ENCODE results near the gene WDR3. TPM values are rescaled to one million over a fixed set of nuclear protein-coding genes. Genes with fewer than 3 reads are reported as not detected.
"Not testable (repeated sequence)": the region's sequence is repeated elsewhere in the genome, so short reads cannot be mapped to it uniquely, and the experiment has no call there.

WDR3 gene
- total and polyA plus RNA-seq, 2 donors from 2014 or later, result 3.6 to 20.9 TPM

DNA sequence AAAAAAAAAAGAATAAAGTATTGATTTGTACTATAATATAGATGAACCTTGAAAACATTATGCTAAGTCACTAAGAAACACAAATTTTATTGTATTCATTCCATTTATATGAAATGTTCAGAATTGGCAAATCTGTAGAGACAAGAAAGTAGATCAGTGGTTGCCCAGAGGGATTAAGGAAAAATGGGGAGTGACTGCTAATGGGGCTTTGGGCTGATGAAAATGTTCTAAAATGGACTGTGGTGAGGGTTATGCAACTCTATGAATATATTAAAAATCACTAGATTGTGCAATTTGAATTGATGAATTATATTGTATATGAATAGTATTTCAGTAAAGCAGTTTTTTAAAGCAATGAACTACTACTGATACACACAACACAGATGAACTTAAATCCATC is 10.2 kb upstream of the WDR3 start:
- Histone ChIP-seq H3K4me1 (ENCODE audit: control insufficient read depth in 2 of 3, insufficient read depth in 2 of 3, low read depth in 1 of 3, low read length in 3 of 3) (no peaks in the 10 kb centered on the region), H3K27me3 (ENCODE audit: control insufficient read depth, insufficient read depth, low read length) (no peaks in the 10 kb centered on the region), H3K9ac (ENCODE audit: low read length in 3 of 3) (no peak overlapping the region), H3K9me3 (ENCODE audit: control insufficient read depth in 2 of 3, insufficient read depth in 1 of 3, low read length in 3 of 3) (no peaks in the 10 kb centered on the region), H3K27ac (ENCODE audit: low read depth in 2 of 2, low read length in 2 of 2) (no peak overlapping the region), H3K4me3 (ENCODE audit: low read length in 3 of 3) (no peak overlapping the region), H3K36me3 (ENCODE audit: control insufficient read depth in 2 of 3, insufficient read depth in 3 of 3, low read length in 3 of 3) (peaks cover 7 to 14% (median 8%) of the 10 kb centered on the region in 3 donors)
- intact Hi-C loops (cut with DNase I), result no loop called here
- FAIRE-seq (no peak), DNase-seq (no peak)
- TF ChIP-seq, protein P1, sequence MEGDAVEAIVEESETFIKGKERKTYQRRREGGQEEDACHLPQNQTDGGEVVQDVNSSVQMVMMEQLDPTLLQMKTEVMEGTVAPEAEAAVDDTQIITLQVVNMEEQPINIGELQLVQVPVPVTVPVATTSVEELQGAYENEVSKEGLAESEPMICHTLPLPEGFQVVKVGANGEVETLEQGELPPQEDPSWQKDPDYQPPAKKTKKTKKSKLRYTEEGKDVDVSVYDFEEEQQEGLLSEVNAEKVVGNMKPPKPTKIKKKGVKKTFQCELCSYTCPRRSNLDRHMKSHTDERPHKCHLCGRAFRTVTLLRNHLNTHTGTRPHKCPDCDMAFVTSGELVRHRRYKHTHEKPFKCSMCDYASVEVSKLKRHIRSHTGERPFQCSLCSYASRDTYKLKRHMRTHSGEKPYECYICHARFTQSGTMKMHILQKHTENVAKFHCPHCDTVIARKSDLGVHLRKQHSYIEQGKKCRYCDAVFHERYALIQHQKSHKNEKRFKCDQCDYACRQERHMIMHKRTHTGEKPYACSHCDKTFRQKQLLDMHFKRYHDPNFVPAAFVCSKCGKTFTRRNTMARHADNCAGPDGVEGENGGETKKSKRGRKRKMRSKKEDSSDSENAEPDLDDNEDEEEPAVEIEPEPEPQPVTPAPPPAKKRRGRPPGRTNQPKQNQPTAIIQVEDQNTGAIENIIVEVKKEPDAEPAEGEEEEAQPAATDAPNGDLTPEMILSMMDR (IDR thresholded peaks at IDR 0.05; ENCODE audit: borderline replicate concordance, extremely low read depth, insufficient read depth), result no peak

DNA sequence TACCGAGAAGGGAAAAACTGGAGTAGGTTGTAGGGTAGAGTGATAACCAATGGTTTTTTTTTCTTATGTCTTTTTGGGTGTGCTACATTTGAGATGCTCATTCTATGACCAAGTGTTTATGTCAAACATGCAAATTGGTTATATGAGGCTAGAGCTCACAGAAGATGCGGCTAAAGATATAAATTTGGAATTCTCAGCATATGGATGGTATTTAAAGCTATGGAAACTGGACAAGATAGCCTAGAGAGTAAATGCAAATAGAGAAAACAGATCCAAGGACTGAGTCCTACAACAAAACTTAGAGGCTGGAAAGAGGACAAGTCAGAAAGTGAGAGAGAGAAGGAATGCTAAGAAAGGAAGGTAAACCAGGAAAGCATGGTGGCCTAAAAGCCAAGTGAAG is 7.5 kb upstream of the WDR3 start:
- intact Hi-C loops (cut with DNase I), result no loop called here
- H3K9me3 ChIP-seq (ENCODE audit: control insufficient read depth in 2 of 3, insufficient read depth in 1 of 3, low read length in 3 of 3), result no peaks in the 10 kb centered on the region
- no peaks in the 10 kb centered on the region for H3K27me3 ChIP-seq (ENCODE audit: control insufficient read depth, insufficient read depth, low read length)
- no peak overlapping the region for H3K9ac ChIP-seq (ENCODE audit: low read length in 3 of 3)
- TF ChIP-seq, protein P1 (IDR thresholded peaks at IDR 0.05; ENCODE audit: borderline replicate concordance, extremely low read depth, insufficient read depth), result no peak
- no peak overlapping the region for H3K4me3 ChIP-seq (ENCODE audit: low read length in 3 of 3)
- no peak overlapping the region for H3K27ac ChIP-seq (ENCODE audit: low read depth in 2 of 2, low read length in 2 of 2)
- peaks cover 0 to 14% (median 2%) of the 10 kb centered on the region in 3 donors for H3K36me3 ChIP-seq (ENCODE audit: control insufficient read depth in 2 of 3, insufficient read depth in 3 of 3, low read length in 3 of 3)
- H3K4me1 ChIP-seq (ENCODE audit: control insufficient read depth in 2 of 3, insufficient read depth in 2 of 3, low read depth in 1 of 3, low read length in 3 of 3), result no peaks in the 10 kb centered on the region
- DNase-seq (no peak), FAIRE-seq (no peak)

GRCh38 chr1:117922717-117923116 is 6.8 kb upstream of the WDR3 start:
- H3K4me3 ChIP-seq (ENCODE audit: low read length in 3 of 3); H3K27me3 ChIP-seq (ENCODE audit: control insufficient read depth, insufficient read depth, low read length); intact Hi-C loops (cut with DNase I); H3K36me3 ChIP-seq (ENCODE audit: control insufficient read depth in 2 of 3, insufficient read depth in 3 of 3, low read length in 3 of 3); FAIRE-seq; H3K4me1 ChIP-seq (ENCODE audit: control insufficient read depth in 2 of 3, insufficient read depth in 2 of 3, low read depth in 1 of 3, low read length in 3 of 3); H3K9ac ChIP-seq (ENCODE audit: low read length in 3 of 3); DNase-seq; H3K9me3 ChIP-seq (ENCODE audit: control insufficient read depth in 2 of 3, insufficient read depth in 1 of 3, low read length in 3 of 3); H3K27ac ChIP-seq (ENCODE audit: low read depth in 2 of 2, low read length in 2 of 2): not testable (repeated sequence)

DNA sequence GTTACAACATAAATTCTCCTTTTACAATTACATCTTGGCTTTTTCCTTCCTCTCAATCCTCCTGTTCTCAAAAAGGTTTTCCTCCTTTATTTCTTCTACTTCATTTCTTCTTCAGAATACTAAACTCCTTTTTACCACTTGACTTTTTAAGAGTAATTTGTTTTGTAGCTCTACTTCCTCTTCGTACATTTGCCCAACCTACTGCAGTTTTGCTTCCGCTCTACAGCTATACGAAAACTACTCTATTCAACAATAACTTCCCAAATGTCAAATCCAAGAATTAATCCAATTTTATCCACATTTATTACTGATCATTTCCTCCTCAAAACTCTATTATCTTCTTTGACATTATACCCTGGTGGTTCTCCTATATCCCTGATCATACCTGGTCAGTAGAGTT is 3.6 kb upstream of the WDR3 start:
- Histone ChIP-seq H3K4me3 (ENCODE audit: low read length in 3 of 3) (no peak overlapping the region), H3K9me3 (ENCODE audit: control insufficient read depth in 2 of 3, insufficient read depth in 1 of 3, low read length in 3 of 3) (no peaks in the 10 kb centered on the region), H3K27ac (ENCODE audit: low read depth in 2 of 2, low read length in 2 of 2) (no peak overlapping the region), H3K4me1 (ENCODE audit: control insufficient read depth in 2 of 3, insufficient read depth in 2 of 3, low read depth in 1 of 3, low read length in 3 of 3) (peaks cover 0 to 10% (median 7%) of the 10 kb centered on the region in 3 donors), H3K9ac (ENCODE audit: low read length in 3 of 3) (no peak overlapping the region), H3K27me3 (ENCODE audit: control insufficient read depth, insufficient read depth, low read length) (no peaks in the 10 kb centered on the region), H3K36me3 (ENCODE audit: control insufficient read depth in 2 of 3, insufficient read depth in 3 of 3, low read length in 3 of 3) (no peaks in the 10 kb centered on the region)
- TF ChIP-seq, protein P1 (IDR thresholded peaks at IDR 0.05; ENCODE audit: borderline replicate concordance, extremely low read depth, insufficient read depth), result no peak
- DNase-seq (no peak), FAIRE-seq (no peak)
- intact Hi-C loops (cut with DNase I), result no loop called here
